Measurements from ENCODE around the gene PRKCB.

GRCh38 chr16:23998771-23999170, 163.0 kb downstream of the PRKCB start:
- no peak for TF ChIP-seq POLR2A (IDR thresholded peaks at IDR 0.05)
- no peak for TF ChIP-seq CTCF (IDR thresholded peaks at IDR 0.05)

All from thyroid gland (tissue), 4 donors.